Jurkat, Clone E6-1 (cell line): ENCODE results near the gene BRF1.
"Not testable (repeated sequence)": the region's sequence is repeated elsewhere in the genome, so short reads cannot be mapped to it uniquely, and the experiment has no call there.

Source experiments
- DNase-seq: peaks from one replicate; pipeline ENCODE4 v3.0.0-alpha.2; 2011; ENCODE audit warnings: low read depth, low spot score
- H3K4me3 ChIP-seq: 2 replicates; pipeline ENCODE4 v1.5.1; 2011; ENCODE audit warnings: mild to moderate bottlenecking, low read length, control low read depth, moderate library complexity

BRF1 gene

GRCh38 chr14:105277448-105277847 lies 23.4 kb downstream of the BRF1 start:
- not testable (repeated sequence) for DNase-seq

GRCh38 chr14:105275267-105275946 lies 25.4 kb downstream of the BRF1 start:
- DNase-seq: no peak
- H3K4me3 ChIP-seq: no peak overlapping the region

More at GRCh38 chr14:105277448-105277847, 23.4 kb downstream of the BRF1 start:
- H3K4me3 ChIP-seq: not testable (repeated sequence)

GRCh38 chr14:105274637-105275036 lies 26.2 kb downstream of the BRF1 start:
- DNase-seq: no peak
- no peak overlapping the region for H3K4me3 ChIP-seq

- no peak for DNase-seq
- H3K4me3 ChIP-seq: no peak overlapping the region
These were observed 27.7 kb downstream of the BRF1 start for GRCh38 chr14:105273062-105273461.

- no peak for DNase-seq
- H3K4me3 ChIP-seq: no peak overlapping the region
These were observed 28.2 kb downstream of the BRF1 start for GRCh38 chr14:105272623-105273022.

- no peak for DNase-seq
- H3K4me3 ChIP-seq: no peak overlapping the region
These were observed 29.4 kb downstream of the BRF1 start for GRCh38 chr14:105271224-105271890.

GRCh38 chr14:105269405-105269804 lies 31.4 kb downstream of the BRF1 start:
- DNase-seq: no peak
- H3K4me3 ChIP-seq: no peak overlapping the region

- H3K4me3 ChIP-seq: no peak overlapping the region
- no peak for DNase-seq
These were observed 32.0 kb downstream of the BRF1 start for GRCh38 chr14:105268736-105269354.

GRCh38 chr14:105267820-105268548 lies 32.8 kb downstream of the BRF1 start:
- DNase-seq: no peak
- H3K4me3 ChIP-seq: no peak overlapping the region

GRCh38 chr14:105261781-105262180 lies 39.0 kb downstream of the BRF1 start:
- H3K4me3 ChIP-seq: no peak overlapping the region
- DNase-seq: no peak

- no peak overlapping the region for H3K4me3 ChIP-seq
- no peak for DNase-seq
These were observed 39.8 kb downstream of the BRF1 start for GRCh38 chr14:105260959-105261358.

GRCh38 chr14:105258846-105259245 lies 42.0 kb downstream of the BRF1 start:
- H3K4me3 ChIP-seq: no peak overlapping the region
- no peak for DNase-seq

GRCh38 chr14:105257464-105257863 lies 43.3 kb downstream of the BRF1 start:
- no peak for DNase-seq

GRCh38 chr14:105256292-105256960 lies 44.4 kb downstream of the BRF1 start:
- DNase-seq: no peak
- H3K4me3 ChIP-seq: no peak overlapping the region

More at GRCh38 chr14:105257464-105257863, 43.3 kb downstream of the BRF1 start:
- H3K4me3 ChIP-seq: no peak overlapping the region

- H3K4me3 ChIP-seq: no peak overlapping the region
- DNase-seq: no peak
These were observed 45.7 kb downstream of the BRF1 start for GRCh38 chr14:105255021-105255507.

- DNase-seq: no peak
- H3K4me3 ChIP-seq: no peak overlapping the region
These were observed 47.5 kb downstream of the BRF1 start for GRCh38 chr14:105253329-105253682.

- DNase-seq: no peak
- no peak overlapping the region for H3K4me3 ChIP-seq
These were observed 48.1 kb downstream of the BRF1 start for GRCh38 chr14:105252552-105253328.

GRCh38 chr14:105251920-105252319 lies 48.9 kb downstream of the BRF1 start:
- no peak overlapping the region for H3K4me3 ChIP-seq
- no peak for DNase-seq
